Measurements from ENCODE around the gene RPS6KA6.

RPS6KA6 gene

GRCh38 chrX:84108584-84108983, 79.4 kb downstream of the RPS6KA6 start:
- CTCF ChIA-PET: no interaction called here
- peaks cover 4 to 11% of the 10 kb centered on the region in 2 experiments; a peak in 2 of 3 replicates for H3K36me3 ChIP-seq (ENCODE audit: control insufficient read depth in 2 of 2, insufficient read depth in 1 of 2, low read length in 2 of 2)
- POLR2A ChIA-PET: no interaction called here

GRCh38 chrX:84099120-84099519, 88.9 kb downstream of the RPS6KA6 start:
- CTCF ChIA-PET: interaction anchor here (0.6 to 1.0 kb wide), 2 partner anchors 53 to 235 kb away, joined by 3 to 4 read pairs; no protein-coding TSS in a partner anchor
- POLR2A ChIA-PET: no interaction called here
- Histone ChIP-seq H3K4me3 (ENCODE audit: low read depth, low read length) (no peak overlapping the region), H3K4me1 (ENCODE audit: control insufficient read depth, insufficient read depth, low read length) (no peaks in the 10 kb centered on the region), H3K9me3 (ENCODE audit: control insufficient read depth, insufficient read depth, low read depth, low read length) (no peaks in the 10 kb centered on the region; the same call in 1 of the 2 replicates), H3K27ac (ENCODE audit: extremely low read depth, low read depth, low read length) (no peak overlapping the region), H3K36me3 (ENCODE audit: control insufficient read depth in 2 of 2, insufficient read depth in 1 of 2, low read length in 2 of 2) (peaks cover 3 to 4% of the 10 kb centered on the region in 2 experiments; a peak in 2 of 3 replicates)
- TF ChIP-seq OSR2 (tag by site-specific recombination; IDR thresholded peaks at IDR 0.05): no peak
- no peak for TF ChIP-seq ZNF169 (tag by site-specific recombination; IDR thresholded peaks at IDR 0.05)
- TF ChIP-seq ZNF548 (tag by site-specific recombination; IDR thresholded peaks at IDR 0.05): no peak
- no peak for TF ChIP-seq ELK4 (IDR thresholded peaks at IDR 0.05; ENCODE audit: borderline replicate concordance, low read depth, low read length)
- no peak for TF ChIP-seq ZNF184 (tag by site-specific recombination; IDR thresholded peaks at IDR 0.05)
- no peak for TF ChIP-seq ZNF513 (tag by site-specific recombination; IDR thresholded peaks at IDR 0.05)
- TF ChIP-seq ZNF274 (IDR thresholded peaks at IDR 0.05; ENCODE audit: low read length): no peak
- no peak for TF ChIP-seq ZNF274 (tag by site-specific recombination; IDR thresholded peaks at IDR 0.05; ENCODE audit: borderline replicate concordance)
- TF ChIP-seq ZNF280C (tag by site-specific recombination; IDR thresholded peaks at IDR 0.05): no peak
- TF ChIP-seq ZEB2 (tag by site-specific recombination; IDR thresholded peaks at IDR 0.05): no peak
- TF ChIP-seq ZNF843 (tag by site-specific recombination; IDR thresholded peaks at IDR 0.05): no peak

More at GRCh38 chrX:84108584-84108983, 79.4 kb downstream of the RPS6KA6 start:
- TF ChIP-seq ZNF391 (tag by site-specific recombination; IDR thresholded peaks at IDR 0.05; ENCODE audit: borderline replicate concordance, low read depth) (no peak), ZBTB7A (tag by site-specific recombination; IDR thresholded peaks at IDR 0.05; ENCODE audit: low read depth) (no peak), KLF9 (tag by site-specific recombination; IDR thresholded peaks at IDR 0.05; ENCODE audit: low read depth) (no peak), PRDM2 (tag by site-specific recombination; IDR thresholded peaks at IDR 0.05; ENCODE audit: borderline replicate concordance) (no peak), ZFP3 (tag by site-specific recombination; IDR thresholded peaks at IDR 0.05; ENCODE audit: low read depth) (no peak), ZNF26 (tag by site-specific recombination; IDR thresholded peaks at IDR 0.05) (no peak)
- H3K27ac ChIP-seq (ENCODE audit: extremely low read depth, low read depth, low read length): no peak overlapping the region
- H3K4me1 ChIP-seq (ENCODE audit: control insufficient read depth, insufficient read depth, low read length): no peaks in the 10 kb centered on the region
- H3K4me3 ChIP-seq (ENCODE audit: low read depth, low read length): no peak overlapping the region
- peaks cover 6% of the 10 kb centered on the region for H3K9me3 ChIP-seq (ENCODE audit: control insufficient read depth, insufficient read depth, low read depth, low read length)

Data from HEK293 (cell line).